Naive thymus-derived CD8-positive, alpha-beta T cell (primary cell): ENCODE results near the gene TRMT13. TPM values are rescaled to one million over a fixed set of nuclear protein-coding genes. Genes with fewer than 3 reads are reported as not detected.

Experiments
- ATAC-seq, 2 donors: fragments of 150-1000 bp; cut with Tn5 transposase in 1 of 2; sonication (Bioruptor Pico), chemical (Tn5 transposase) in 1 of 2; 1 replicate in 1 of 2; 2 replicates in 1 of 2; pipeline ENCODE4 v1.10.0; 2021; ENCODE audit warnings: mild to moderate bottlenecking in 2 of 2, moderate library complexity in 2 of 2
- POLR2A ChIA-PET: fragments of 350-600 bp; sonication (Branson Sonifier 250); formaldehyde crosslinking; loops from one replicate; lab custom pipeline; 2021; ENCODE audit warnings: antibody characterized with exemption; lab: Charles Lee
- DNase-seq, 10 donors: peaks; one replicate each; pipeline versions ENCODE4 v3.0.0 to v3.0.0-alpha.2; 2020 to 2022
- H3K27ac Mint-ChIP-seq, 10 donors: one replicate each; pipeline ENCODE4 v1.8.0; 2020 to 2022; ENCODE audit warnings: mild to moderate bottlenecking in 10 of 10, mixed read lengths in 10 of 10, moderate library complexity in 4 of 10, inconsistent platforms in 1 of 10
- H3K27me3 Mint-ChIP-seq, 5 donors: one replicate each; pipeline ENCODE4 v1.8.0; 2021 to 2022; ENCODE audit warnings: mixed read lengths in 5 of 5
- H3K36me3 Mint-ChIP-seq, 3 donors: one replicate each; pipeline ENCODE4 v1.8.0; 2020 to 2022; ENCODE audit warnings: mixed read lengths in 3 of 3, mild to moderate bottlenecking in 2 of 3, inconsistent platforms in 1 of 3
- H3K4me1 Mint-ChIP-seq, 4 donors: one replicate each; pipeline ENCODE4 v1.8.0; 2021 to 2022; ENCODE audit warnings: mixed read lengths in 4 of 4
- H3K4me3 Mint-ChIP-seq, 10 donors: one replicate each; pipeline ENCODE4 v1.8.0; 2020 to 2022; ENCODE audit warnings: mild to moderate bottlenecking in 10 of 10, mixed read lengths in 10 of 10, moderate library complexity in 6 of 10, inconsistent platforms in 1 of 10
- H3K9me3 Mint-ChIP-seq, 9 donors: one replicate each; pipeline ENCODE4 v1.8.0; 2020 to 2022; ENCODE audit warnings: mixed read lengths in 9 of 9, mild to moderate bottlenecking in 3 of 9, inconsistent platforms in 1 of 9, moderate library complexity in 1 of 9
- polyA plus RNA-seq, 3 donors: library from polyadenylated mRNA; unstranded; fragments of 300-500 nt; fragmentation: Illumina TruSeq; gene quantifications; one replicate each; pipeline ENCODE4 v1.2.3, GENCODE V29; 2021
- total RNA-seq, 8 experiments: library from RNA in 2 of 8; stranded (reverse) in 2 of 8; gene quantifications; one replicate each; pipeline ENCODE4 v1.2.3 and lab custom pipeline; 2021 to 2026

Gene TRMT13
- total and polyA plus RNA-seq, 5 experiments from 2014 or later, result 8.7 to 55.5 (median 12.7) TPM

GRCh38 chr1:100131623-100132022 is 1.3 kb upstream of the TRMT13 start:
- POLR2A ChIA-PET, result no interaction called here

GRCh38 chr1:100134872-100135271 is 1.9 kb downstream of the TRMT13 start:
- peaks cover 15 to 47% (median 37%) of the 10 kb centered on the region in 4 donors for H3K4me1 Mint-ChIP-seq
- no peaks in the 10 kb centered on the region for H3K9me3 Mint-ChIP-seq
- no peak for DNase-seq
- ATAC-seq, result no peak
- H3K27me3 Mint-ChIP-seq, result no peaks in the 10 kb centered on the region
- peak overlapping the region in 1 of 10 donors; percentile 65 for H3K27ac Mint-ChIP-seq
- peak overlapping the region in 9 of 10 donors; percentile 13 to 70 (median 37) for H3K4me3 Mint-ChIP-seq
- POLR2A ChIA-PET, result no interaction called here
- H3K36me3 Mint-ChIP-seq, result peaks cover 0 to 28% (median 5%) of the 10 kb centered on the region in 3 donors

More at GRCh38 chr1:100131623-100132022, 1.3 kb upstream of the TRMT13 start:
- Mint-ChIP-seq H3K4me3 (peak overlapping the region; percentile 96 to 100 (median 99)), H3K27ac (peak overlapping the region in 5 of 10 donors; percentile 5 to 97 (median 41)), H3K9me3 (no peaks in the 10 kb centered on the region), H3K4me1 (peaks cover 12 to 48% (median 34%) of the 10 kb centered on the region in 4 donors), H3K36me3 (no peaks in the 10 kb centered on the region), H3K27me3 (no peaks in the 10 kb centered on the region)
- DNase-seq (no peak), ATAC-seq (no peak)

- POLR2A ChIA-PET, result no interaction called here
- Mint-ChIP-seq H3K27me3 (no peaks in the 10 kb centered on the region), H3K36me3 (peaks cover 0 to 55% (median 5%) of the 10 kb centered on the region in 3 donors), H3K9me3 (no peaks in the 10 kb centered on the region), H3K27ac (no peak overlapping the region), H3K4me1 (peaks cover 18 to 38% (median 35%) of the 10 kb centered on the region in 4 donors), H3K4me3 (no peak overlapping the region)
- DNase-seq, result no peak
- ATAC-seq, result no peak
Observed at GRCh38 chr1:100137602-100138001, 4.6 kb downstream of the TRMT13 start.

- POLR2A ChIA-PET, result no interaction called here
- Mint-ChIP-seq H3K27me3 (no peaks in the 10 kb centered on the region), H3K4me3 (no peak overlapping the region), H3K9me3 (no peaks in the 10 kb centered on the region), H3K27ac (peak overlapping the region in 4 of 10 donors; percentile 7 to 63 (median 37)), H3K4me1 (peaks cover 0 to 22% (median 11%) of the 10 kb centered on the region in 4 donors), H3K36me3 (peaks cover 8 to 88% (median 10%) of the 10 kb centered on the region in 3 donors)
- DNase-seq (no peak), ATAC-seq (no peak)
Observed at GRCh38 chr1:100141192-100141591, 8.2 kb downstream of the TRMT13 start.

- no peak overlapping the region for H3K4me3 Mint-ChIP-seq
- ATAC-seq (no peak), DNase-seq (no peak)
- H3K9me3 Mint-ChIP-seq, result no peaks in the 10 kb centered on the region
- H3K36me3 Mint-ChIP-seq, result peaks cover 8 to 88% (median 11%) of the 10 kb centered on the region in 3 donors
- H3K27ac Mint-ChIP-seq, result peak overlapping the region in 8 of 10 donors; percentile 3 to 74 (median 42)
- H3K4me1 Mint-ChIP-seq, result peaks cover 0 to 22% (median 11%) of the 10 kb centered on the region in 4 donors
- POLR2A ChIA-PET, result no interaction called here
- no peaks in the 10 kb centered on the region for H3K27me3 Mint-ChIP-seq
Observed at GRCh38 chr1:100142343-100142742, 9.4 kb downstream of the TRMT13 start.

- DNase-seq (no peak), ATAC-seq (no peak)
- Mint-ChIP-seq H3K36me3 (peaks cover 8 to 81% (median 11%) of the 10 kb centered on the region in 3 donors), H3K9me3 (no peaks in the 10 kb centered on the region), H3K4me1 (peaks cover 0 to 16% (median 7%) of the 10 kb centered on the region in 4 donors), H3K27me3 (no peaks in the 10 kb centered on the region), H3K4me3 (no peak overlapping the region), H3K27ac (peak overlapping the region in 1 of 10 donors; percentile 2)
- POLR2A ChIA-PET, result no interaction called here
Observed at GRCh38 chr1:100145116-100145515, 12.2 kb downstream of the TRMT13 start.

GRCh38 chr1:100146958-100147357 is 14.0 kb downstream of the TRMT13 start:
- ATAC-seq (no peak), DNase-seq (no peak)
- H3K4me3 Mint-ChIP-seq, result no peak overlapping the region
- peaks cover 2 to 9% (median 6%) of the 10 kb centered on the region in 4 donors for H3K4me1 Mint-ChIP-seq
- no peak overlapping the region for H3K27ac Mint-ChIP-seq
- no peaks in the 10 kb centered on the region for H3K27me3 Mint-ChIP-seq
- H3K9me3 Mint-ChIP-seq, result no peaks in the 10 kb centered on the region
- POLR2A ChIA-PET, result no interaction called here
- H3K36me3 Mint-ChIP-seq, result peaks cover 12 to 68% (median 14%) of the 10 kb centered on the region in 3 donors

- DNase-seq, result no peak
- POLR2A ChIA-PET, result no interaction called here
- peak overlapping the region in 5 of 10 donors; percentile 12 to 55 (median 30) for H3K27ac Mint-ChIP-seq
- no peaks in the 10 kb centered on the region for H3K27me3 Mint-ChIP-seq
- H3K4me1 Mint-ChIP-seq, result peaks cover 5 to 7% (median 6%) of the 10 kb centered on the region in 4 donors
- peaks cover 12 to 60% (median 14%) of the 10 kb centered on the region in 3 donors for H3K36me3 Mint-ChIP-seq
- ATAC-seq, result no peak
- H3K4me3 Mint-ChIP-seq, result no peak overlapping the region
- no peaks in the 10 kb centered on the region for H3K9me3 Mint-ChIP-seq
Observed at GRCh38 chr1:100147875-100148274, 14.9 kb downstream of the TRMT13 start.

GRCh38 chr1:100151679-100152078 is 18.7 kb downstream of the TRMT13 start:
- no peak for ATAC-seq
- peaks cover 5 to 10% (median 6%) of the 10 kb centered on the region in 4 donors for H3K4me1 Mint-ChIP-seq
- H3K4me3 Mint-ChIP-seq, result no peak overlapping the region
- no peak for DNase-seq
- POLR2A ChIA-PET, result no interaction called here
- H3K36me3 Mint-ChIP-seq, result peaks cover 4 to 25% (median 10%) of the 10 kb centered on the region in 3 donors
- peak overlapping the region in 8 of 10 donors; percentile 1 to 68 (median 36) for H3K27ac Mint-ChIP-seq
- H3K9me3 Mint-ChIP-seq, result no peaks in the 10 kb centered on the region
- no peaks in the 10 kb centered on the region for H3K27me3 Mint-ChIP-seq

- Mint-ChIP-seq H3K4me1 (peaks cover 5 to 10% (median 6%) of the 10 kb centered on the region in 4 donors), H3K27ac (peak overlapping the region; percentile 1 to 70 (median 34)), H3K36me3 (peaks cover 4 to 23% (median 9%) of the 10 kb centered on the region in 3 donors), H3K9me3 (no peaks in the 10 kb centered on the region), H3K27me3 (no peaks in the 10 kb centered on the region), H3K4me3 (no peak overlapping the region)
- ATAC-seq, result no peak
- DNase-seq, result no peak
- POLR2A ChIA-PET, result no interaction called here
Observed at GRCh38 chr1:100152271-100152670, 19.3 kb downstream of the TRMT13 start.

GRCh38 chr1:100162881-100163280 is 29.9 kb downstream of the TRMT13 start:
- Mint-ChIP-seq H3K4me3 (no peak overlapping the region), H3K27ac (no peak overlapping the region), H3K4me1 (no peaks in the 10 kb centered on the region), H3K9me3 (no peaks in the 10 kb centered on the region), H3K27me3 (peaks cover 0 to 4% (median 0%) of the 10 kb centered on the region in 5 donors), H3K36me3 (peaks cover 0 to 6% (median 3%) of the 10 kb centered on the region in 3 donors)
- ATAC-seq, result no peak
- POLR2A ChIA-PET, result no interaction called here
- DNase-seq, result no peak

- H3K27ac Mint-ChIP-seq, result peak overlapping the region in 1 of 10 donors; percentile 43
Observed at GRCh38 chr1:100164216-100164615, 31.3 kb downstream of the TRMT13 start.

GRCh38 chr1:100164702-100165101 is 31.7 kb downstream of the TRMT13 start:
- H3K9me3 Mint-ChIP-seq, result no peaks in the 10 kb centered on the region
- POLR2A ChIA-PET, result no interaction called here

More at GRCh38 chr1:100164216-100164615, 31.3 kb downstream of the TRMT13 start:
- Mint-ChIP-seq H3K4me3 (no peak overlapping the region), H3K9me3 (no peaks in the 10 kb centered on the region), H3K36me3 (peaks cover 0 to 6% (median 3%) of the 10 kb centered on the region in 3 donors), H3K4me1 (no peaks in the 10 kb centered on the region), H3K27me3 (peaks cover 0 to 4% (median 0%) of the 10 kb centered on the region in 5 donors)
- ATAC-seq, result no peak
- POLR2A ChIA-PET, result no interaction called here
- no peak for DNase-seq

More at GRCh38 chr1:100164702-100165101, 31.7 kb downstream of the TRMT13 start:
- Mint-ChIP-seq H3K27me3 (peaks cover 0 to 4% (median 0%) of the 10 kb centered on the region in 5 donors), H3K27ac (no peak overlapping the region), H3K4me1 (no peaks in the 10 kb centered on the region), H3K36me3 (peaks cover 0 to 6% (median 3%) of the 10 kb centered on the region in 3 donors), H3K4me3 (no peak overlapping the region)
- ATAC-seq, result no peak
- no peak for DNase-seq
